Ovary (tissue), 3 donors: Measurements from ENCODE around the gene BECN2.

Experiments
- EP300 ChIP-seq: sonication (generic); formaldehyde crosslinking; IDR thresholded peaks from one replicate; pipeline ENCODE4 v1.6.1; 2017; ENCODE audit warnings: antibody characterized with exemption
- POLR2A ChIP-seq: fragments of 450-650 bp; IDR thresholded peaks from one replicate; pipeline ENCODE4 v1.6.1; 2017; ENCODE audit warnings: antibody characterized with exemption, mild to moderate bottlenecking, moderate library complexity
- TF ChIP-seq, protein P1 (sequence below), 3 donors: fragments of 450-650 bp in 2 of 3; fragments of 200-600 bp in 1 of 3; IDR thresholded peaks; one replicate each; pipeline versions ENCODE4 v1.5.1 to v1.8.0; 2016 to 2022; ENCODE audit warnings: antibody characterized with exemption in 3 of 3, mild to moderate bottlenecking in 1 of 3
- donor health status: DM: no; HTN: no; CAD: no.

DNA sequence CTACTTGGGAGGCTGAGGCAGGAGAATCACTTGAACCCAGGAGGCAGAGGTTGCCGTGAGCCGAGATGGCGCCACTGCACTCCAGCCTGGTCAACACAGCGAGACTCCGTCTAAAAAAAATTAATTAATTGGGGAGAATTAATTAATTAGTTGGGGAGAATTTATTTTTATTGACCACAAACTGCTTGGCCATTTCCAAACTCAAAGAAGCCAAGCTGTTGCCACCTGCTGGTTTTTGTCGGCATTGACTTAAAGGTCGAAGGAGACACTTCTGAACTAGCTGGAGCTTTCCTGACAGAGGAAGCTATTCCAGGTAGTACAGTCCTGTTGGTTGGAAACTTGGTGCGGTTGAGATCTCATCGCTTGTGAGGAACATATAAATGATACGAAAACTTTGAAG, 28.2 kb downstream of the BECN2 start:
- TF ChIP-seq, protein P1, sequence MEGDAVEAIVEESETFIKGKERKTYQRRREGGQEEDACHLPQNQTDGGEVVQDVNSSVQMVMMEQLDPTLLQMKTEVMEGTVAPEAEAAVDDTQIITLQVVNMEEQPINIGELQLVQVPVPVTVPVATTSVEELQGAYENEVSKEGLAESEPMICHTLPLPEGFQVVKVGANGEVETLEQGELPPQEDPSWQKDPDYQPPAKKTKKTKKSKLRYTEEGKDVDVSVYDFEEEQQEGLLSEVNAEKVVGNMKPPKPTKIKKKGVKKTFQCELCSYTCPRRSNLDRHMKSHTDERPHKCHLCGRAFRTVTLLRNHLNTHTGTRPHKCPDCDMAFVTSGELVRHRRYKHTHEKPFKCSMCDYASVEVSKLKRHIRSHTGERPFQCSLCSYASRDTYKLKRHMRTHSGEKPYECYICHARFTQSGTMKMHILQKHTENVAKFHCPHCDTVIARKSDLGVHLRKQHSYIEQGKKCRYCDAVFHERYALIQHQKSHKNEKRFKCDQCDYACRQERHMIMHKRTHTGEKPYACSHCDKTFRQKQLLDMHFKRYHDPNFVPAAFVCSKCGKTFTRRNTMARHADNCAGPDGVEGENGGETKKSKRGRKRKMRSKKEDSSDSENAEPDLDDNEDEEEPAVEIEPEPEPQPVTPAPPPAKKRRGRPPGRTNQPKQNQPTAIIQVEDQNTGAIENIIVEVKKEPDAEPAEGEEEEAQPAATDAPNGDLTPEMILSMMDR (IDR thresholded peaks at IDR 0.05) = no peak
- TF ChIP-seq POLR2A (no peak), EP300 (no peak)
